GDM1 (cell line): ENCODE data around the gene ABHD12B.
A peak's percentile ranks its signal among the peaks of the same experiment; 100 is the strongest.
"Not testable (repeated sequence)": the region's sequence is repeated elsewhere in the genome, so short reads cannot be mapped to it uniquely, and the experiment has no call there.

Experiments used
- DNase-seq: peaks from one replicate; lab custom pipeline; 2025; lab: John Stamatoyannopoulos, UW

The ABHD12B gene

DNA sequence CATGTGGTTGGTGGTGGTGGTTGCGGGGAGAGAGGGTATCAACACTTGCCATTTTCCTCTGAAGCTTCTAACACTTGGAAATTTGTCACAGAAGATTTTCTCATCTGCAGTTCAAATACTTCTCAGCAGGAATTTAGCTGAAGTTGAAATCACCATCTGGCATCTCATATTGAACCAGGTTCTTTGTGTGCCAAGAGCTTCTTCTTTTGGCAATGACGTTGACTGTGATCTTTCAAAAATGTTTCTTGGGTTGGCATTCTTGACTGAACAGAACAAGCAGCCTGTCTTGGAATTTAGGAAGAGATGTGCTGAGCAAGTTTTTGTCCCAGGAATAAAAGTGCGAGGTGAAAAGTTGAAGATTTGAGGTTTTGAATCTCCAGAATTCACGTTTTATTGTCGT, 32.2 kb upstream of the ABHD12B start:
- DNase-seq = no peak

DNA sequence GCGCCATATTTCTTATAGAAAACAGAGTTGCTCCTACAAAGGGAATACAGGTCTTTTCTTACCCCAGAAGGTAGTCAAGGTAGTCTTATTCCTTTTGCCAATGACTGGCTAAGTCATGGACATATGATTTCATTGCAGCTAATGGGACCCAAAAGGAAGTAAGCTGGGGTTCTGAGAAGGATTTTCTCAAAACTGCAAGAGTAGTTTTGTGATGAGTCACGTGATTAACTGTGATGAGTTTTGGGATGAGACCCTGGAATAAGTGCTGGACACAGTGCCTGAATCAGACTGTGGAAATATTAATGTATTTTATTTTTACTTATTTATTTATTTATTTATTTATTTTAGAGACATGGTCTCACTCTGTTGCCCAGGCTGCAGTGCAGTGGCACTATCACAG, 27.5 kb upstream of the ABHD12B start:
- DNase-seq = no peak

DNA sequence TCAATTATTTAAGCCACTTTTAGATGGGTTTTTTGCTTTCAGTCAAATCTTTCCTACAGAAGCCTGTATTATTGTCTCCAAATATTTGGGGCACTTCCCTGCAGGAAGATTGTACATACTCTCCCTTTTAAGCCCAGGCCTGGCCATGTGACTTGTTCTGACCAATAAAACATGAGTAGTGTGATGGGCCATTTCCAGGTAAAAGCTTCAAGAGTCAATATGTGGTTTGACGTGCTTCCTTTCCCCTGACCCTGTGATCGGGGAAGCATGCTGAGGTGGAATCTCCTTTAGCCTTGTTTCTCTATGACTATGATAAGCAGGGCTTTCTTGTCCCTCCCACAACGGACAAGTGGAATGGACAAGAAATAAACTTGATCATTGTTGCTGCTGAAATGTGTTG, 26.7 kb upstream of the ABHD12B start:
- no peak for DNase-seq

DNA sequence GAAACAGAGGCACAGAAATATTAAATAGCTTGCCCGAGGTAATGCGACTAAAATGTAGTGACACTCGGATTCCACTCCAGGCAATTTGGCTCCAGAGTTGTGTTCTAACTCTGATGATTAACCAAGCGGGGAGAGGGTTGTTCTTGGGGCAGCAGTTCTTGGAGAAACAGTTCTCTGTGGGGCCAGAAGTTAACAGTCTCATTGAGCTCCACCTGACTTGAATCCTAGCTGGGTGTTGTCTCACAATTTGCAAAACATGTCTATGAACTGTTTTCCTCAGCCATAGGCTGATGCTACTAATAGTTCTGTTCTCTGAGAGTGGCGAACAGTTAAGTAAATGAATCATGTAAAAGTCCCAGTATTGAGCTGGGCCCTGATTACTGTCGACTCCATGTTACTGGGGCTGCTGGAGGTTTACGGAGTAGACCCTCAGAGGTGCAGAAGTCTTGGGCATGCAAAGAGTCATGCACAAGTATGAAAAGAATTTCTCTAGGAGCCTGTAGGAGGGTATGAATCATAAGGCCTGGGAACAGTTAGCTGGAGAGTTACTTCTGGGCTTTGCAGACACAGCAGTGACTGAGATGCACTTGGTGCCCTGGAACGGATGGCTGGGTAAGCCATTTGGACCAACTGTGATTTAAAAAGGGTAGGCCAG, 25.5 kb upstream of the ABHD12B start:
- no peak for DNase-seq

DNA sequence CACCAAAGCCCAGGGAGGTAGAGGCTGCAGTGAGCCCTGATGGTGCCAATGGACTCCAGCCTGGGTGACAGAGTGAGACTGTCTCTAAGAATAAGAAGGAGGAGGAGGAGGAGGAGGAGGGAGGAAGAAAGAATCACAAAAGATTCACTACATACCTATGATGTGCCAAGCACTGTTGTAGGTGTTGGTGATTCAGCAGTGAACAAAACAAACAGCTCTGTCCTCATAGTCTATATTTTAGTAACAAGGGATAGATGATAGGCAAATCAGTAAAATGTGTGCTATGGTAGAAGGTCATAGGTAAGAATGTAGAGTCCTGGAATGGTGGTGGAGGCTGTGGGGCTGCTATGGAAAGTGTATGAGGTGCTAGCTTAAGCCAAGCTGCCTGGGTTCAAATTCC, 18.0 kb upstream of the ABHD12B start:
- DNase-seq = no peak

DNA sequence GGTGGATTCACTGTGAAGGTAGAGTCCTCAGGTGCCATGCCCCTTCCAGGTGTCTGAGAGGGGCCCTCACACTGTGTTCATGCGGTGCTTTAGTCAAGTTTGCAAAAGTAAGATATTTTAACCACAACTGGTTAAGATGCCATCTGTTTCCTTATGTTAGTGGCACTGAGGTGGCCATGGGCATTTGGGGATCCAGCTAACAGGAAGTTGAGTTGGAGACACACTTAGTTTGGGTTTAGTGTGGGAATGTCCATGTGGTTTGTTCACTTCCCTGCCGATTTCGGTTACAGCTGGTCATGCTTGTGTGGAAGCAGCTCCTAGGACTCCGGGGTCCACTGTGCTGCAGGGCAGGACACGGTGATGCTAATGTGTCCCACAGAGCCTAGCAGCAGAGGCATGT, 17.3 kb upstream of the ABHD12B start:
- peak; percentile 81 for DNase-seq

DNA sequence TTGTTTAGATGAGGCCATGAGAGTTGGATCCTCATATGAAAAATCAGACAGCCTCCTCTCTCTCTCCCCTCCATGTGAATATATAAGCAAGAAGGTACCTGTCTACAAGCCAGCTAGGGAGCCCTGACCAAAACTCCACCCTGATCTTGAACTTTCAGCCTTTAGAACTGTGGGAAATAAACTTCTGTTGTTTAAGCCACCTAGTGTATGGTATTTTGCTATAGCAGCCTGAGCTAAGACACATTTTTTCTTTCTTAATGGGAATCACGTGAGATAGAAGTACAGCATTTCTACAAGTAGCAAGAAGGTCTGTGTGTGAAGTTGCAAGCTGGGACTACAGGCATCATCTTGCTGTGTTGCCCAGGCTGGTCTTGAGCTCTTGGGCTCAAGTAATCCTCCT, 16.3 kb upstream of the ABHD12B start:
- no peak for DNase-seq

DNA sequence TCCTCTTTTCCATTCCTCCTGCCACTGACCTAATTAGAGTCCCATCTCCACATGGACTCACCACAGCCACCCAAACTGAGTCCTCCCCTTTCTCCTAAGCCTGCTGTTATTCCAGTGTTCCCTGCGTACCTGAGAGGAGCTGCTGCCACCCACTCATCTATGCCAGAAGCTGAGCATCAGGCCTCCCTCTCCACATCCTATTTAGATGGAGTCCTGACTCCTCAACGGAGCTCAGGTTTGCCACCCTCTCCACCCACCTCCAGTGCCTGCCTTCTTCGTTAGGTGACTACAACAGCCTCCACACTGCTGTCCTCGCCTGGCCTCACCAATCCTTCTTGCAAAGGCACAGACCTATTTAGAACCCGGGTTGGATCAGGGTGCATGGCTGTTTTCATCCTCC, 15.2 kb upstream of the ABHD12B start:
- DNase-seq = no peak

DNA sequence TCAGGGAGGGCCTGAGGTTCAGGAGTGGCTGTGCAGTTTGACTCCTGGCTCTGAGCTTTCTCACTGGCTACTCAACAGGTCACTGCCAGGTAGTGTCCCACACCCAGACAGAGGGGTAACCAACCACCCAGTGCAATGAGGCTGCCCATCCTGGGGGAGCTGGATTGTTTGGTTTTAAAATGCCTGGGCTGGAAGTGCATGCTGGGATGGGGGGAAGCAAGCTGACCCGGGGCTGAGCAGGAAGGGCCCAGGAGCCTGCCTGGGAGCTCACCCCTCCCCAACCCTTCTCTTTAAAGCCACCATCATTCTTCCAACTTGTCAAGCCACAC, 12.6 kb upstream of the ABHD12B start:
- no peak for DNase-seq

DNA sequence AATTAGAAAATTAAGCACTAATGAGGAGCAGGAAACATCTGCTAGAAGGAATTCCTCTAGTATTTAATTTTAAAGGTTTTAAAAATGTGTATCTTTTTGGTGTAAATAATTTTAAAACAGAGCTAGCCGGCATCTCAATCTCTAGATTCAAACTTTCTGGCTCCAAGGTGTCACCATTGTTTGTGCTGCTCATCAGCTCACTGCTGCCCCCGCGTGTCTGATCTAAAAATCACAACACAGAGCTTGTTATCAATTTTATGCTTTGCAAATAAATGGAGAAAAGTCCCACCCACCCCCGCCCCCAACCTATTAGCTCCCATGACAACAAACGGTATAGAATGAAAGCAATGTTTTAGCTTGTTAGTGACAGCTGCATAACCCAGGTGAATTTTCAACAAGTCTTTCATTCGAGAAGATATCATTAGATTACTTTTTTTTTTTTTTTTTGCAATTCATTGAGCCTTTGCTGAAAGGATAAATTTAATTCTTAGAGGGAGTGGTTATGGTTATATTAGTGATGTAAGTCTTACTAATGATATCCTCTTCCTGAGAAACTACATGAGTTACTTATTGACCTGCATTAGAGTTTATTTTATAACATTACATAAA, 11.3 kb upstream of the ABHD12B start:
- peak; percentile 76 for DNase-seq

DNA sequence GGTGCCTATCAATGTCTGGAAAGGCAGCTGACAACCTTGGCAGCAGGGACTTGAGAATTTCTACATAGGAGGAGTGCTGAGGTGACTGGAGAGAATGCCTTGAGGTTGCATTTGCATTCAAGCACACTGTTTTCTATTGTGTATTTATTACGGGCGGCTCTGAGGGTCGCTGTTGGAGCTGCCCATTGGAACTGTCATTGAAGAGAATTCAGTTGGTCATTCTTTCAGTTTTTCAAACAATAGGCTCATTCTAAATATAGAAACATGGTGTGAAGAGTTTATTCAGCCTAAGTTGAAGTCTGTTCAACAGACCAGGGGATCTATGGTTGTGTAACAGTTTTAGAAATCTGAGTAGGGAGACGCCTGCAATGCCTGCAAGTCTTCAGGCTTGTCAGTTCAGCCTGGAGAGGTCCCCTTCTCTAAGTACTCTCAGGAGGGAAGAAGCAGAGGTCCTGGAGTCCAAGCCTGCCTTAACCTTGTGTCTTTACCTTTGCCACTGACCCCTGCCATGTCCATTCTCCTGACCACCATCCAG, 9.8 kb upstream of the ABHD12B start:
- DNase-seq = no peak

DNA sequence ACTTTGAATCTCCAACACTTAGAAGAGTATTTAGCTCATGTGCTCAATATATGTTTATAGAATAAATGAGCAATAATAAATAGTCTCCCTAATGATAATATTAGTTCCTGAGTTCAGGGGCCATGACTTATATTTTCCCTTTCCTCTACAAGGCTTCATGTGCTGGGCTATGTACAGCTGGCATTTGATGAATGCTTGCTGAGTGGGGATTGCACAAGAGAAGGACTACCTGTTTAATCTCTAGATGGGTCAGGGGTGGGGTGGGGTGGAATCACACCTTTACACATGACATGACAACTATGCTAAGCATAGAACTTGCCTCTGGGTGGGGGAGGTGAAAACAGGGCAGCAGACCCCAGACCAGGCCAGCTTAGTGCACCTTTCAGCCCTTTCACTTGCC, 7.6 kb upstream of the ABHD12B start:
- no peak for DNase-seq

DNA sequence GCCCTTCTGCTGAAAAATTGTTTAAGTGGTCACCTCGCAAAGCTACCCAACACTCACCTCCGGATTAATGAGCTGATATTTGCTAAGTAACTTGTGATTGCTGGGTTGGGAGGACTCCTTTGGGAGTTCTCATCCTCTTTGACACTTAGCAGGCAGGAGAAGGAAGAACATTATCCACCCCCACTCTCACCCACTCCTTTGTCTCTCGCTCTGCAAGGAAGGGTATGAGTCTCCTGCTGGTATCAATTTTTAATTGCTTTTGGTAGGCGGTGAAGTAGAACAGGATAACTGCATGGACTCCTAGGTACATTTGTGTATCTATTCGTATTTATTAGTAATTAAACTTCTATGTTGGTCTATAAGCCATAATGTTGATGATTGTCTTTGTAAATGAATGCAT, 6.9 kb upstream of the ABHD12B start:
- DNase-seq = no peak

DNA sequence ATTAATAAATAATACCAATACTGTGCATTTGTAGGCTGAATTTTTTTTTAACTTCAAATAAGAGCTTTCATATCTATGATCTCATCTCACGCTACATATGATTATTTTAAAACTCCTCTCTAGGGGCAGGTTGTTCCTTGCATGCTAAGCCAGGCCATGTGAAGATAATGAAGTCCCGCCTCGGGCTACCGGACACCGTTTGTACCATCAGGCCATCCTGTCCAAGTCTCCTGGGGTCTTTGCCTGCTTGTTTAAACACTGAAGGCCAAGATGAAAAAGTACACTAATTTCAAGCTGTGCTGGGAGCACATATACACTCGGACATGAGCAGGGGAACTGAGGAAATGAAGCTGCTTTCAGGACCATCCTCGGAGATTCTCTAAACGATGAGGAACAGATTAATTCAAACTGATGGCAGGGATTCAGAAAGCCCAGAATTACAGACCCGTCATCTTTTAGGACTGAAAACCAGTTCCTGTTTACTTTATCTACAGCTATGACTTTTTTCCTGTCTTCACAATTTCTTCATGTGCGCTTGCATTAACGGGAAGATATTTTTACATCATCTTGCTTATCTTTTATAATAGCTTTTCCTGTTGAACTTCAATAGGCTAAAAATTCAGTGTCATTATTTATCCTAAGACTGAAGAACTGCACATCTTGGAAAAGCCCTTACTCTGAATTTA, 6.3 kb upstream of the ABHD12B start:
- DNase-seq = no peak

DNA sequence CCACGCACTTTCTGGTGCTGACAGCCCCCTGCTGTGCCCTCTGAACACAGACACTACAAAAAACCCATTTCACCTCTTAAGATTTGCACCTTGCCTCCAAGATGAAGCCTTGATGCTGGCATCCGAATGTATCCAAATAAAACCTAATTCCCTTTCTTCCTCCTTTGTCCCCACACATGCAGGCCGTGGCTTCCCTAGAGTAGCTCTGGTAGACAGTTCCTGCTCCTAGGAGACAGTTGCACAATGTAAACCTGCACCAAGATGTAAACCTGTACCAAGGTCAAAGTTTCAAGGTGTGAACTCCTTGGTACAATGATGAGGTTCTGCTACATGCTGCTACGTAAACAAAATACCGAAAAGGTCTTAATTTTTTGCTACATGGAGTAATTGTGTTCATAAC, 625 bp upstream of the ABHD12B start:
- no peak for DNase-seq

DNA sequence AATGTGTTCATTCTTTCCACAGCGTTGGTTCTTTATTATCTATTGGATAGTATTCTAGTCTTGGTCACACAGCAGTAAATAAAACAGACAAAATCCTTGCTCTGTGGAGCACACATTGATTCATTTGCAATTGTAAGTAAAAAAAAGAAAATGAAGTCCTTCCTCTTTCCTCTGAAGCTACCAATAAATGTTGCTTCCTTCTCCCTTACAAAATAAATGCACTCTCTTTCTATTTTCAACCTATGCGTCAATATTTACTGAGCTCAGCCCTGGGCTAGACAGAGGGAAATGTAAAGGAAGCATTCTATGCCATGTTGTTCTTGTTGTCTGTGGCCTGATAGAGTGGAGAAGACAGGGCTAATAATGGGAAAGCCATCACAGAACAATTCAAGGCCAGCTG, 2.9 kb downstream of the ABHD12B start:
- no peak for DNase-seq

DNA sequence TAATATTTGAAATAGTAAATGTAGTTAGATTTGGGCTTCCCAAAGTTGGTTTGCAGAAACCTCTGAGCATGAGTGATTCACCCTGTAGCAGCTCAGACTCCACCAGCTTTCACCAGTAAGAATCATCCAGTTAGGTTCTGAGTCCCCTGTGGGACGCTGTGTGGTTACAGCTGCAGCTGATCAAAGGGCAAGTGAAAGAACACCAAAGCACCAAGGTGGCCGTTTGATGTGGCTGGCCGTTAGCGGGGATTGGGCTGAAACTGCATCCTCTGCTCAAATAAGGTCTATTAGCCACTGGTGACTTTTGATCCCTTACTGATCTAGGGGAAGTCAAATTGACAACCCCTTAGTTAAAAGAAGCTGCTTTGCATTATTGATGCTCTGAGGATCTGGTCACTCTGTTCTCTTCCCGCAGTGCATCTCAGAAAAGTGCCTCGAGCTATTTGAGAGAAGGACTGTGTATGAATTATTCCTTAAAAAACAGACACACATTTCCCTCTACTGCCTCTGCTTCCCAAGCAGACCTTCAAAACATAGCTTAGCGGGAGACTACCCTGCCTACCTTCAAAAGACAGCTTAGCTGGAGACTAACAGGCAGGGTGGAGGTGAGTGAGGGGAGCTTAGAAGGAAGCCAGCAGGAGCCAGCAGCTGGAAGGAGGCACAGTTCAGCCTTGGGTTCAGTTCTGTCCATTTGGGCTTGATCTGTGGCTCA, 3.7 kb downstream of the ABHD12B start:
- no peak for DNase-seq

DNA sequence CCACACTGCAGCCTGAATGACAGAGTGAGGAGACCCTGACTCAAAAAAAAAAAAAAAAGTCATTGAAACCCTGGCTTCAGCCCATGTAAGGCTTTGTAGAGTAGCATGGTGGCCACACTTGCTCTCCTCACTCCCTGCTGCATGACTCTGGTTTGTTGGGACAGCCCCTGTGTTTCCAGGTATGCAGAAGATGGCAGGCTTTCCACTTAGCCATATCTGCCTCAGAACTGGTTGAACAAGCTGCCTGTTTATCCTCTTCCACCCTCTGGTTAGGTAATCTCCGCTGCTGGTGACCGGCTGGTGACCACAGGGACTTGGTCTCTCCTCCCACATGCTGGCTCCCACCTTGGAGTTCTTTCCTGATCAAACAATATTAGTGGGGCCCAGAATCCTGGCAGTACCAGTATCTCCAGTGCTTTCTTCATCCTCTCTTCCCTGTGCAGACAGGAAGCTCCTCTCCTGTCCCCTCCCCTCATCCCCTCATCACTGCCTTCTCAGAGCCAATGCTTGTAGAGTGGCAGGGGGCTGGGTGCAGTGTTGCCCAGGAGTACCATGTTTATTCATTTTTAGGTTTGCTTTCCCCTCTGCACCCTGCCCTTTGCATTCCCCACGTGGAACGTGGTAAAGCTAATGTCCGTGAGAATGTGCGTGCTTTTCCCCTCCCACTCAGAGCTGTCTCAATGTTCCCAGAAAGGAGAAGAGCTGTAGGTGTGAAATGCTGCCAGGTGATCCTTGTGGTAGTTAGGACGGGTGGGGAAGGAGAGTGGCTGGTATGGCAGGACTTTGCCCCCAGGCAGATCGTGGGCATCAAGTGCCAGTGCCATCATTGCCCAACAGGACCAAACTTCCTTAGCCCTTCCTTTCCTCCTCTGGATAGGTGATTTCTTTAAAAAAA, 11.3 kb downstream of the ABHD12B start:
- DNase-seq = no peak

DNA sequence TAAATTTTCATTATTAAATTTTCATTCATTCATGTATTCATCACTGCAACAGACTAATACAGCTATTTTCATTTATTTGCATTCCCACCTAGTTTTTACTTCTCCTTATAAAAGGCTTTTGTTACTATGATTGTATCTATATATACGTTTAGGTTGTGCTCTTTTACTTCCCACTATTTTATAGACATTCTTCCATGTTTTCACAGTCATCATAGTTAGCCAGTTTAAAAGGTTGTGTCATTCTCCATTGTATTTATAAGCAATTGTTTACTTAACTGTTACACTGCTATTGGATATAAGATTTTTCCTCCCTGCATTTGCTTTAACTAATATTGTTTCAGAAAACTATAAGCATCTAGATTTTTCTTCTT, 12.0 kb downstream of the ABHD12B start:
- DNase-seq = no peak

DNA sequence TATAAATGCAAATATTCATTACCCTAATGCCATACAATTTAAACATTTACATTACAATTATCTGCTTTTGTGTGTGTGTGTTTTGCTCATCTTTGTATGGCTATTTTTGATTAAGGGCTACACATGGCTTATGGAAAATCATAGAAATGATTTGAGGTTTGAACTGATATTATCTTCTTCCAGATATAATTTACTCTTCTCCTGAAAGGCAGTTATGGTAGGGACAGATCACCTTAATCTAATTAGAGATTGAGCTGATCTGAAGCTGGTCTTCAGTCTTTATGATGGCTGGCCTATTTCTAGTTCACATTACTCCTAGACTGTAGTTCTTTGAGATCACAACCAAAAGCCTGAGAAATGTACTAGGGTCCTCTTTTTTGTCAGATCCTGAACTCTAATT, 15.6 kb downstream of the ABHD12B start:
- no peak for DNase-seq

DNA sequence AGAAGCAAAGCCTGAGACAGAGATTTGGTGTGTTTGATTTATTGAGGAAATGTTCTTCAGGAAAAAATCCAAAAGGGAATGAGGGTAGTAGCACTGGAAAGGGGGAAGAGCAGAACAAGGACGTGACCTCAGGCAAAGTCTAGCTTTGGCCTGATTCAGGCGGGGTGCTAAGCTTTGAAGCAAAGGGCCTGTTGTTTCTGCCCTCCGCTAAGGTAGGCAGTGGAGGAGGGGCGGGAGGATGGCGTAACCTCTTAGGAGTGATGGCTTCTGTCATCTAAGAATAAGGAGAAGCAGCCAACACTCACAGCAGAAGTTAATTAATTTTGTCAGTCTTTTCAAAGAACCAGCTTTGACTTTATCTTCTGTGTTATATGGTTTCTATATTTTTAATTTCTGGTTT, 20.4 kb downstream of the ABHD12B start:
- no peak for DNase-seq

DNA sequence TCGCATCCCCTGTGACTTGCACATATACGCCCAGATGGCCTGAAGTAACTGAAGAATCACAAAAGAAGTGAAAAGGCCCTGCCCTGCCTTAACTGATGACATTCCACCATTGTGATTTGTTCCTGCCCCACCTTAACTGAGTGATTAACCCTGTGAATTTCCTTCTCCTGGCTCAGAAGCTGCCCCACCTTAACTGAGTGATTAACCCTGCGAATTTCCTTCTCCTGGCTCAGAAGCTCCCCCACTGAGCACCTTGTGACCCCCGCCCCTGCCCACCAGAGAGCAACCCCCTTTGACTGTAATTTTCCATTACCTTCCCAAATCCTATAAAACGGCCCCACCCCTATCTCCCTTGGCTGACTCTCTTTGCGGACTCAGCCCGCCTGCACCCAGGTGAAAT, 24.6 kb downstream of the ABHD12B start:
- not testable (repeated sequence) for DNase-seq
